ENCODE measurements around the gene PITPNM3.

PITPNM3 gene

GRCh38 chr17:6461792-6462524, 94.4 kb downstream of the PITPNM3 start:
- no peak overlapping the region for H3K4me3 ChIP-seq (ENCODE audit: low read depth, low read length)
- DNase-seq (ENCODE audit: low read depth), result no peak
- in situ Hi-C loops (cut with HindIII; ENCODE audit: low sequenced_read_pairs), result no loop called here
- TF ChIP-seq, protein P1, sequence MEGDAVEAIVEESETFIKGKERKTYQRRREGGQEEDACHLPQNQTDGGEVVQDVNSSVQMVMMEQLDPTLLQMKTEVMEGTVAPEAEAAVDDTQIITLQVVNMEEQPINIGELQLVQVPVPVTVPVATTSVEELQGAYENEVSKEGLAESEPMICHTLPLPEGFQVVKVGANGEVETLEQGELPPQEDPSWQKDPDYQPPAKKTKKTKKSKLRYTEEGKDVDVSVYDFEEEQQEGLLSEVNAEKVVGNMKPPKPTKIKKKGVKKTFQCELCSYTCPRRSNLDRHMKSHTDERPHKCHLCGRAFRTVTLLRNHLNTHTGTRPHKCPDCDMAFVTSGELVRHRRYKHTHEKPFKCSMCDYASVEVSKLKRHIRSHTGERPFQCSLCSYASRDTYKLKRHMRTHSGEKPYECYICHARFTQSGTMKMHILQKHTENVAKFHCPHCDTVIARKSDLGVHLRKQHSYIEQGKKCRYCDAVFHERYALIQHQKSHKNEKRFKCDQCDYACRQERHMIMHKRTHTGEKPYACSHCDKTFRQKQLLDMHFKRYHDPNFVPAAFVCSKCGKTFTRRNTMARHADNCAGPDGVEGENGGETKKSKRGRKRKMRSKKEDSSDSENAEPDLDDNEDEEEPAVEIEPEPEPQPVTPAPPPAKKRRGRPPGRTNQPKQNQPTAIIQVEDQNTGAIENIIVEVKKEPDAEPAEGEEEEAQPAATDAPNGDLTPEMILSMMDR (IDR thresholded peaks at IDR 0.05; ENCODE audit: low read depth, low read length, missing control alignments), result no peak

DNA sequence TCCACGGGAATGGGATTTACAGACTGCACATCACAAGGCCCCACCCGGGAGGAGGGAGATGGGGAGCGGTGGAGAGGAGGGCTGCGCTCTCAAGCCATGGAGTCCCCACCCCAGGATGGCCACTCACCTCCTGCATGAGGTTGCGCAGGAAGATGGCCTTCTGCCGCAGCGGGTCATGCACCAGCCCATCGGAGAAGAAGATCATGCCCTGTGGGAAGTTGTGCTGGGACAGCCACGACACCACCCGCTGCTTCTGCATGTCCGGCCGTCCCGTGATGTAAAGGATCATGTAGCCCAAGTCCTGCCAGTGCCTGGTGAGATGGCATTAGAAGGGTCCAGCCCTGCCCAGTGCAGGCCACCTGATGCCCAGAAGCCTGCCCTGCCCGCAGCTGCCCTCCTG, 95.1 kb downstream of the PITPNM3 start:
- in situ Hi-C loops (cut with HindIII; ENCODE audit: low sequenced_read_pairs), result no loop called here
- H3K4me3 ChIP-seq (ENCODE audit: low read depth, low read length), result no peak overlapping the region
- DNase-seq (ENCODE audit: low read depth), result no peak
- TF ChIP-seq, protein P1 (IDR thresholded peaks at IDR 0.05; ENCODE audit: low read depth, low read length, missing control alignments), result no peak

GRCh38 chr17:6460531-6461161, 95.7 kb downstream of the PITPNM3 start:
- no peak for DNase-seq (ENCODE audit: low read depth)
- in situ Hi-C loops (cut with HindIII; ENCODE audit: low sequenced_read_pairs), result no loop called here
- H3K4me3 ChIP-seq (ENCODE audit: low read depth, low read length), result no peak overlapping the region
- TF ChIP-seq, protein P1 (IDR thresholded peaks at IDR 0.05; ENCODE audit: low read depth, low read length, missing control alignments), result no peak

- in situ Hi-C loops (cut with HindIII; ENCODE audit: low sequenced_read_pairs), result no loop called here
- no peak overlapping the region for H3K4me3 ChIP-seq (ENCODE audit: low read depth, low read length)
- no peak for DNase-seq (ENCODE audit: low read depth)
- TF ChIP-seq, protein P1 (IDR thresholded peaks at IDR 0.05; ENCODE audit: low read depth, low read length, missing control alignments), result no peak
Measured at GRCh38 chr17:6458460-6458950, 97.8 kb downstream of the PITPNM3 start.

DNA sequence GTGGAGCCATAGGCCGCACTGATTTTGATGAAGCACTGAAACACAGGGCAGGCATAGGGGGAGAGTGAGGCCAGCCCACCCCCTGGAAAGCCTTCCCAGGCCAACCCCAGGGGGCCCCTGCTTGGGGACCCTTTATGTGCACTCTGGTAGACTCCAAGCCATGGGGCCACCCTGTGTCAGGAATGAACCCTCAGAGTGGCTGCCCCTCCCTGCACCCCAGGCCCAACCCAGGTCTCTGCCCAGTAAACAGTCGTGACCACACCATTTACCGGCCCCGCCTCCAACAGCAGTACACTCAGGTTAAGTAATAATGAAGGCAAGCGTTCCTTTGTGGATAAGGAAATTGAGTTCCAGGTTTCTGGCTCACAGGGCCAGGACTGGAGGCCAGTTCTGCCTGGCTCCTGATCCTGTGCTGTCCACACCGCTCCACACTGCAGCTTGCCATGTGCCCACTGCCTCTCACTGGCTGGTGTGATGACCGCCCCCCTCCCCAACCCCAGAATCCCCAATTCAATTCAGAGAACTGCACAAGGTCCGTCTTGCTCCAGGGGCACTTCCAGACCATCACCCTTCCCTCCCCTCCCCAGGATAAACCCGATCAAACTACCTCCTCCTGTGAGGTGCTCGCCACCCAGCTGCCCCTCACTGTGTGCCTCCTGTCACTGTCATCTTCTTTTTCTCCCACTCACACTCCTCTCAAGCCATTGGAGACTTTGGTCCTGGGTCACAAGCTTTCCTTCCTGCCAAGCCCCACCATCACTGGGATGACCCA, 98.5 kb downstream of the PITPNM3 start:
- in situ Hi-C loops (cut with HindIII; ENCODE audit: low sequenced_read_pairs), result no loop called here
- TF ChIP-seq, protein P1 (IDR thresholded peaks at IDR 0.05; ENCODE audit: low read depth, low read length, missing control alignments), result no peak

GRCh38 chr17:6456914-6457687, 99.3 kb downstream of the PITPNM3 start:
- in situ Hi-C loops (cut with HindIII; ENCODE audit: low sequenced_read_pairs), result no loop called here
- no peak overlapping the region for H3K4me3 ChIP-seq (ENCODE audit: low read depth, low read length)
- DNase-seq (ENCODE audit: low read depth), result no peak
- TF ChIP-seq, protein P1 (IDR thresholded peaks at IDR 0.05; ENCODE audit: low read depth, low read length, missing control alignments), result no peak

More for the DNA sequence above, 98.5 kb downstream of the PITPNM3 start:
- no peak for DNase-seq (ENCODE audit: low read depth)
- no peak overlapping the region for H3K4me3 ChIP-seq (ENCODE audit: low read depth, low read length)
